GM19372 (cell line): Measurements from ENCODE around the gene WDR53.
"Not testable (repeated sequence)": the region's sequence is repeated elsewhere in the genome, so short reads cannot be mapped to it uniquely, and the experiment has no call there.

Experiments
- ATAC-seq: cut with Tn5 transposase; IDR thresholded peaks from one replicate; pipeline ENCODE4 v1.9.1; 2021; ENCODE audit warnings: mild to moderate bottlenecking, low read depth, moderate library complexity; ENCODE audit not compliant: unreplicated experiment

Gene WDR53

GRCh38 chr3:196521291-196521690 lies 47.1 kb downstream of the WDR53 start:
- not testable (repeated sequence) for ATAC-seq

GRCh38 chr3:196519718-196520082 lies 48.7 kb downstream of the WDR53 start:
- ATAC-seq: no peak

- ATAC-seq: no peak
Observed at GRCh38 chr3:196518966-196519717, 49.2 kb downstream of the WDR53 start.

GRCh38 chr3:196517919-196518318 lies 50.4 kb downstream of the WDR53 start:
- ATAC-seq: no peak

GRCh38 chr3:196517162-196517800 lies 51.1 kb downstream of the WDR53 start:
- ATAC-seq: no peak

GRCh38 chr3:196514913-196515621 lies 53.3 kb downstream of the WDR53 start, which contains the start of gene SMCO1:
Gene SMCO1 (minus strand): TSS chr3:196515346. CDS start chr3:196515209, 137 bp downstream.
- ATAC-seq: no peak

DNA sequence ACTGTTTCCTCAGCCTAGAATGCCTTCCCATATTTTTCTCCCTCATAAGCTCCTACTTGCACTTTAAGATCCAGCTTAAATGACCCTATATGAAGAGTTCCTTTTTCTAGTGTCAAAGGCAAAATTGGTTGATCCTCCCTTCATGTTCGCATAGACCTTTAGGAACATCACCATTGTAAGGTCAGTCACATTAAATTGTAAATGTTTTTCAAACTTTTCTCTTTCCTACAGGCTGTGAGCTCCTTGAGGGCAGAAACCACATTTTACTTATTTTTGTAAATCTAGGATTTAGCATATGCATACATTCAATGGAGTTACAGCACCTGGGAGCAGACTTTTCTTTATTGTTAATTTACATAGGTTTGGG lies 54.0 kb downstream of the WDR53 start:
- ATAC-seq: no peak

DNA sequence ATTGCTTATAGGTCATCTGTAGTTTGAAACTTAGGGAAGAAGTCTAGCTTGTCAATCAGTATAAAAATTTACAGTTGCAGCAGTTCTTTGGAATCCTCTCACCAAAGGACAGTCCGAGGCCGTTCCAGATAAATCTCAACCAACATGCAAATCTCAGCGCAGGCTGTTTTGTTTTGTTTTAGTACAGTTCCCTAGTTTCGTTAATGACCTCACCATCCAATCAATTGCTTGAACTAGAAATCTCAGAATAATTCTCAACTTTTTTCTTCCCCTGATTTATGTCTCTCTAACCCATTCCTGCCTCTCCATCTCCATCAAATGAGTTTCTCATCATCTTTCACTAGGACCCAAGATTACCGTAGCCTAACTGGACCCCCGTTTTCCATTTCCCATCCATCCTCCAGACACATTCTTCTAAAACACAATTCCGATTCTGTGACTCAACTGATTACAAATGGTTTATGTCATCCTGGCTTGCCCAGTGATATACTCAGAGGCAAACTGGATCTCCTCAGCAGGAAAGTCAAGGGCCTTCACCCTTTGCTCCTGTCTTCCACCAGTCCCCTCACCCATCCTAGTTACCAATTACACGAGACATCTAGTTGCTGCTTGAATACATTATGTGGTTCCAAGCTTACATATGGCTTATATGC lies 54.5 kb downstream of the WDR53 start:
- ATAC-seq: no peak

GRCh38 chr3:196511646-196512425 lies 56.5 kb downstream of the WDR53 start:
- ATAC-seq: not testable (repeated sequence)

- ATAC-seq: not testable (repeated sequence)
Observed at GRCh38 chr3:196511108-196511507, 57.2 kb downstream of the WDR53 start.

GRCh38 chr3:196506687-196507086 lies 61.7 kb downstream of the WDR53 start:
- no peak for ATAC-seq

GRCh38 chr3:196504556-196504955 lies 63.8 kb downstream of the WDR53 start:
- ATAC-seq: no peak
